UCSD-AML1 (cell line): Measurements from ENCODE around the gene RFFL.
A peak's percentile ranks its signal among the peaks of the same experiment; 100 is the strongest.

Source experiments
- DNase-seq: peaks from one replicate; lab custom pipeline; 2025; ENCODE audit not compliant: unreplicated experiment; lab: John Stamatoyannopoulos, UW

RFFL gene

DNA sequence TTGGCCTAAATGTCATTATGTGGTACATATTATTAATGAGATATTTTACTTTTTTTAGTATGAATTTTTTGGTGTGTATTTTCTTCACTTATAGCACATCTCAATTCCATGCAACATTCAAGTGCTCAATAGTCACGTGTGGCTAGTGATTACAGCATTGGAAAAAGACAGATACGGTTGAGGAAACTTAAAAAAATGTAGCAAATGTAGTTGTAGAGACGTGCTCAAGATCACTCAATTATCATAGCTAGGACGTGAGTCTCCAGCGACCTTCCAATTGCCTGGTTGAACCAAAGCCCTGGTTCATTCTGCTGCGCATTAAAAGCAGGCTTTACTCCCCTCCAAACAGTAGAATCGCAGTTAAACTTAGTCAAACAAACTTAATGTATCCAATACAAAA, 84.4 kb downstream of the RFFL start:
- no peak for DNase-seq

DNA sequence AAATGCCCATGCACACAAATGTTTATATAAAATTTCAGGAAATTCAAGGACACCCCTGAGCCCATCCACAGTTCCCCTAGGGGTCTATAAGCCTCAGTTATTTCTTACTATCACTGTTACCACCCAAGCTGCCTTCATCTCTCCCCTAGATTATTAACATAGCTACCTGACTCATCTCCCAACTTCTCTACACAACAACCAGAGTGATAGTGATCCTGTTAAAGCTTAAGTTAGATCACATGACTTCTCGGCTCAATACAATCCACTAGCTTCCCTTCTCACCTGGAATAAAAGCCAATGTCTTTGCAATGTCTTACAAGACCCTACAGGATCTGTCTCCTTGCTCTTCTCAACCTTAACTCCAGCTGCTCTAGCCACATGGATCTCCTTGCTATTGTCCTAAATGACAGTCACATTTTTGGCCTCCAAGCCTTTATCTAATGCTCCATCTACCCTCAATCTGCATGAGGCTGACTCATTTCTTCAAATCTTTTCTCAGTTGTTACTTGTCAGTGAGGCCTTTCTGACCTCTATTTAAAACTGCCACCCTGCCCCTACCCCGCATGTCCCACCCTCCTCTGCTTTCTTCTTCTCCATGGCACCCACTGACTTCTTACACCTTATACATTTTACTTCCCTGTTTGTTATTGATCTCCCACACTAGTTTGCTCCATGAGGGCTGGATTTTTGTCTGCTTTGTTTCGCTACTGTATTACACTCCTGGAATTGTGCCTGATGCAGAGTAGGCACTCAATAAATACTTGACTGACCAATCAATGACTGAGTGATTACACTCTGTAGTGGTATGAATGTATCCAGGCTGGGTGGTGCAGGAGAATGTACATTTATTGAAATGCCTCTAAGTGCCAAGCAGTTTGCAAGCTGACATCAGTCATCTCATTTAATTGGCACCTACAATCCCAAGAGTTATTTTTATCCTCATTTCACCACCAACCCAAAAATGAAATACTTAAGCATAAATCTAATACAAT, 88.4 kb downstream of the RFFL start:
- no peak for DNase-seq

DNA sequence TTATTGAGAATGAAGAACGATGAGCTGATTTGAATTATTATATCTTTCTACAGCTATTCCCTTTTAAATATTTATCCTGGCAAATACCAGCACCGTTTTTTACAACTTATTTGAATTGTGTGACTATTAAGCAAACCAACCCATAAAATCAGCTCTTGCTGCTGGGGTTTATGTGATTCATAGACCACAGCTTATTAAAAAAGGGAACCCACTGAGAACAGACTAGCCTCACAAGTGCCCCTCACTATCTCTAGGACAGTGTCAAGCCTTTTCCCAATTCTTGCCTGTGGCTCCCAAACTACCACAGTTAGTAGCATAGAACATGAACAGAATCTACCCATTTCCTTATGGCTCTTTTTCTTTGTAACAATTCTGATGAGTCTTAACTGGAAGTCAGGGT, 89.3 kb downstream of the RFFL start:
- DNase-seq = no peak

DNA sequence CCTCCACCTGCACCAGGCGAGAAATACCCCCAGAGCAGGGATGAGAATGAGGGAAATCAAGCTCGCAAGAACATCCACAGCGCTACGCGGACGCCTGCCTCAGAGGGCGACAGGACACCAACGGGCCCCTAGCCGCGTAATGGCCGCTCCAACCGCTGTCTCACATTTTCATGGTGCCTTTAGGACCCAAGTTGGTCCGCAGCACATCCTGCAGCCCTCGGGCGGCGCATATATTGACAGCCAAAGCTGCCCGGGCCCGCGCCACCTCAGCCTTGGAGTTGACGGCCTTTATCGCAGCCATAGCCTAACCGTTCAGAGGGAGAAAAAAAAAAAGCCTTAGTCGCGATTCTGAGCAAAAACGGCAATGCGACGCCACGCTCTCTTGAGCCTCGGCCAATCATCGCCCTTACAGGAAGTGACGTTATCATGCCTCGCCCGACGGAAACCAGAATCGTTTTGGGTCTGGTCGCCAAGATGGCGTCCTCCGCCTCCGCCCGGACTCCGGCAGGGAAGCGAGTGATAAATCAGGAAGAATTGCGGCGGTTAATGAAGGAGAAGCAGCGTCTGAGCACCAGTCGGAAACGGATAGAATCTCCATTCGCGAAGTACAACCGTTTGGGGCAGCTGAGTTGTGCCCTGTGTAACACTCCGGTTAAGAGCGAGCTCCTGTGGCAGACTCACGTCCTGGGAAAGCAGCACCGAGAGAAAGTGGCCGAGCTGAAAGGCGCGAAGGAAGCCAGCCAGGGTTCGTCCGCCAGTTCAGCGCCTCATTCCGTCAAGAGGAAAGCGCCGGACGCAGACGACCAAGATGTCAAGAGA, 102.2 kb downstream of the RFFL start, which contains the start of the genes CCT6B and ZNF830:
Gene CCT6B (minus strand): TSS at position 368 of the 819 bp plus-strand sequence. CDS start 67 bp downstream, at position 301.
Gene ZNF830 (plus strand): TSS at position 448 of the 819 bp plus-strand sequence. CDS start 27 bp downstream, at position 475.
- DNase-seq = peak; percentile 88

DNA sequence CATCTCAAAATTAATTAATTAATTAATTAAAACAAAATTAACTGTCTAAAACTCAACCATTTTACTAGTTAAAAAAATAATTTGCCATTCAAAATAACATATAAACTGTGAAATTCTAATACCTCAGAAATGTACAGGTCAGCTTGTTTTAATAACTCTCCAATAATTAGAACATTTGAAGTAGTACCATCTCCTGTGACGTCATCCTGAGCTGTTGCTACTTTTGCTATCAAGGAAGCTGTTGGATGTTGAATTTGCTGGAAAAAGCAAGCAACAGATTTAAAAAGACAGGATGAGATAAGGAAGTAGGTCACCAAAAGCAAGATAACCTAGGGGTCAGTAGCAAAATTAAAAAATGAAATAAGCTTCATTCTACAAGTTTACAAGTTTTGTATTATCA, 105.1 kb downstream of the RFFL start:
- DNase-seq = no peak
